NCI-H1436 (cell line): ENCODE data around the gene IL27RA.

Experiments
- DNase-seq: peaks from one replicate; lab custom pipeline; 2025; lab: John Stamatoyannopoulos, UW

The IL27RA gene

DNA sequence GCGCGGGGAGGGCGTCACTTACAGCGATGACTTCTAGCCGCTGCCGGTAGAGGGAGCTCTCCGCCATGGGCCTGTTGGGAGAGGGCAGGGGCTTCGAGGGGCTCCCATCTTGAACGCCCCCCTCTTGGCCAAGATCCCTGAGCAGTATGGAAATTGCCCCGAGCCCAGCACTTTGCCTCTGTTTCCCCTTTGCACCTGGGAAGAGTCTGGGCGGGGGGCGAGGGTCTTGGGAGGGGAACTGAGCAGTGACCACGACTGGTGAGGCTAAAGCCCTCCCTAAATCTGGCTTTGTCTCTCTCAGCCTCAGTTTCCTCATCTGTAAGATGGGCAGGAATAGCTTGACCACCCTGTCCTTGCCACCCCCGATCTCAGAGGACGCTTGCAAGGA lies 27.5 kb downstream of the IL27RA start:
- no peak for DNase-seq

DNA sequence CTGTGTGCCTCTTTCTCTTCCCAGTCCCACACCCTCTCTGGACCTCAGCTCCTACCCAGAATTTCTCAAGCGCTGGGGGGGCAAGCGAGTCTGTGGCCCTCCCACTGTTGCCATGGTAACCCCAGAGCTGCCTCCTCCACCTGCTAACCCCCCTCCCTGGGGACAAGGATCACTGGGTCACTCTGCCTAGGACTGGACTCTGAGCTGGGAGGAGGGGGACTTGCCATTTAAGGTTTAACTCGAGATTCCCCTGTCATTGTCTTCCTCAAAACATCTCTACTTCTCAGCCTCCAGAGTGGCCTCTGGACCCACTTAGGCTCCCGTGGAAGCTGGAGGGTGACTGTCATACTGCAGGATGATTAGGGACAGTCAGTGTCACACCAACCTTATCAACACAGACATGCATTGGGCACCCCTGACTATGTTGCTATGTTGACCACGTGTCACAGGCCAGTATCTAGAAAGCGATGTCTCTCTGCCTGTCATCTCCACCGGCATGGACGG lies 28.1 kb downstream of the IL27RA start:
- DNase-seq = no peak

DNA sequence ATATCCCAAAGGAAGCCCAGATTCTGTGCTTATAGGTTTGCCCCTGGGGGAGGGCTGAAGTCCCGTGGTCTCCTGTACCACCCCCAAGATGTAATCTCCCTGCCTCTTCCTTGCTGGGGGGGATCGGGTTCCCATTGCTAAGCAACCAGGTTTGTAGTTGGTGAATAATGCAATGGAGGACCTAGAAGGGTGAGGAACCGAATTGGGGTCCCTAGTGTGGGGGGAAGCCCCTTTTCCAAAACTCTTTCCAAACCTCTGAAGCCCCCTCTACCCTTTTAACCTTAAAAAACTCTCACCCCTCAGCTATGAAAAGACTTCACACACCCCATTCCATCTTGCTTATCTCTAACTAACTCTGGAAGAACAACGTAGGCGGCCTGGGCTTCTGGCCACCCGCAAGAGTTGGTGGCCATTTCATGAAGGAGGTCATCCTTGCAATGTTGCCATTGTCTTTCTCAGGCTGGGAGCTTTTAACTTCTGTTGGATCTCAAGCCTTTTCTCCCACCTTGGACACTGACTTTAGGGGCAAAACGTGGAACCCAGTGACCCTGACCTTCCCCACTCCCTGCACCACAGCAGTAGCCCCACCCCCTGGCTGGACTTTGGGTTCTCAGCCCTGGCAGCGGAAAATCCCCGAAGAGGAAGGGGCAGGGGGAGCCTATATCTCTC lies 29.7 kb downstream of the IL27RA start:
- DNase-seq = no peak

DNA sequence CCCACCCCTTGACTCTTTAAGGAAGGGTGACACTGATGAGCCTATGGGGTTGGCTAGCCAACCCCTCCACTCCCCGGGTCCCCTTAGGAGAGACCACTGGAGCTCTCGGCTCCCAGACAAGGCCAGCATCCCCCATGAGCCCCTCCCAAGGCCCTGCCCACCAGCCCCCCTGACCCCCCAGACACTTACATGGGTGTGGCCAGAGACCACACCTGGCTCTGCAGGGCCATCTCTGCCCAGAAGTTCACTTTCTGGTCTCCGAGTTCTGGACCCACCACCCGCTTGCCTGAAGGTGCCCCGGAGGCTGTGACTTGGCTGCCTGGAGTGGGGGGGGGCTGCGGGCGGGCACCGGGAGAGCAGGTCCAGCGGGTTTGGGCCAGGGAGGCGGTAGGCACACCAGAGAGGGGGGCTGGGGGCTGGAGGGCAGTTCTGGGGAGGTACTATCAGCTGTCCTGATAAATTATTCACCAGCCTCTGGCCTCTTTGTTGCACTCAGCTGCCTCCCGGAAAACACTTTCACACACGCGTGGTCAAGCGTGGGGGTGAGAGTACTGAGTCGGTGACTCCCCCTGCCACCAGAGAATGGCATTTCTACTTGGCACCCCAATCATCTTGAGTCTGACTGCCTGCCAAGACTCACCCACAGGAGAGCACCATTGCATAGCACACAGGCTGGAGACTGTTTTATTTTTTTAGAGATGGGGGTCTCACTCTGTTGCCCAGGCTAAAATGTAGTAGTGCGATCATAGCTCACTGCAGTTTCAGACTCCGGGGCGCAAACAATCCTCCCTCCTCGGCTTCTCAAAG lies 30.4 kb downstream of the IL27RA start, which contains the start of gene PALM3:
TSS of gene PALM3 (minus strand) at position 326 of the 807 bp plus-strand sequence. CDS start at position 230, 96 bp downstream.
- DNase-seq = no peak

DNA sequence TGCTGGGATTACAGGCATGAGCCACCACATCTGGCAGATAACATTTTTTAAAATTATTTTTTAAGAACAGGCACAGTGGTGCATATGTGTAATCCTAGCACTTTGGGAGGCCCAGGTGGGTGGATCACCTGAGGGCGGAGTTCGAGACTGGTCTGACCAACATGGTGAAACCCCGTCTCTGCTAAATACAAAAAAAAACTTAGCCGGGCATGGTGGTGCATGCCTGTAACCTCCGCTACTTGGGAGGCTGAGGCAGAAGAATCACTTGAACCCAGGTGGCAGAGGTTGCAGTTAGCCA lies 30.9 kb downstream of the IL27RA start:
- no peak for DNase-seq

DNA sequence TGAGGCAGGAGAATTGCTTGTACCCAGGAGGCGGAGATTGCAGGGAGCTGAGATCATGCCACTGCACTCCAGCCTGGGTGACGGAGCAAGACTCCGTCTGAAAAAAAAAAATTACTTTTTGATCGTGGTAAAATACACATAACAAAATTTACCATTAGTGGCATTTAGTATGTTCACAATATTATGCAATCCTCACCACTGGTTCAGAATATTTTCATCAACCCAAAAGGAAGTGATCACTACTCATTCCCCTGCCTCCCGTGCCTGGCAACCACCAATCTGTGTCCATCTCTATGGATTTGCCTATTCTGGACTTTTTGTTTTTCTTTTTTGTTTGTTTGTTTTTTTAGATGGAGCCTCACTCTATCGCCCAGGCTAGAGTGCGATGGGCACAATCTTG lies 31.5 kb downstream of the IL27RA start:
- DNase-seq = no peak

DNA sequence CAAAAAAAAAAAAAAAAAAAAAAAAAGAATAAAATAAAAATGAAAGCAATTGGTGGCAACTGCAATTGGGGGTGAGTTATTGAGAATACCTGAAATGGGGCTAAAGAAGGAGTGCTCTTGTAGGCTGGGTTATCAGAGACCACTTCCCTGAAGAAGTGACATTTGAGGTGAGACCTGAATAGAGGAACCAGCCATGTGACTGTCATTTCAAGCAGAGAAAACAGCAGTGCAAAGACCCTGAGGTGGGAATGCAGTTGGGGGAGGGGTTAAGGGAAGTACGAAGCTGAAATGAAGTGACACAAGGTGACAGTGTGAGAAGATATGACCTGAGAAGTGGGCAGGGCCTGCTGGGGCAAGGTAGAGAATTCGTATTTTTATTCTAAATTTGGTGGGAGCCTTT lies 34.6 kb downstream of the IL27RA start:
- no peak for DNase-seq

DNA sequence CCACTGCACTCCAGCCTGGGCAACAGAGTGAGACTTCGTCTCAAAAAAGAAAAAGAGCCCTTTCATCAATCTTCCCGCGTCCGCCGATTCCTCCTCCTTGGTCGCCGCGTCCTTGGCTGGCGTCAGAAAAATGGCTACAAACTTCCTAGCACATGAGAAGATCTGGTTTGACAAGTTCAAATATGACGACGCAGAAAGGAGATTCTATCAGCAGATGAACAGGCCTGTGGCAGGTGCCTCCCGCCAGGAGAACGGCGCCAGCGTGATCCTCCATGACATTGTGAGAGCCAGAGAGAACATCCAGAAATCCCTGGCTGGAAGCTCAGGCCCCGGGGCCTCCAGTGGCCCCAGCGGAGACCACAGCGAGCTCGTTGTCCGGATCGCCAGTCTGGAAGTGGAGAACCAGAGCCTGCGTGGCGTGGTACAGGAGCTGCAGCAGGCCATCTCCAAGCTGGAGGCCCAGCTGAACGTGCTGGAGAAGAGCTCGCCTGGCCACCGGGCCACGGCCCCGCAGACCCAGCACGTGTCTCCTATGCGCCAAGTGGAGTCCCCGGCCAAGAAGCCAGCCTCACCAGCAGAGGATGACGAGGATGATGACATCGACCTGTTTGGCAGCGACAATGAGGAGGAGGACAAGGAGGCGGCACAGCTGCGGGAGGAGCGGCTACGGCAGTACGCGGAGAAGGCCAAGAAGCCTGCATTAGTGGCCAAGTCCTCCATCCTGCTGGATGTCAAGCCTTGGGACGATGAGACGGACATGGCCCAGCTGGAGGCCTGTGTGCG lies 38.9 kb downstream of the IL27RA start:
- DNase-seq = no peak

DNA sequence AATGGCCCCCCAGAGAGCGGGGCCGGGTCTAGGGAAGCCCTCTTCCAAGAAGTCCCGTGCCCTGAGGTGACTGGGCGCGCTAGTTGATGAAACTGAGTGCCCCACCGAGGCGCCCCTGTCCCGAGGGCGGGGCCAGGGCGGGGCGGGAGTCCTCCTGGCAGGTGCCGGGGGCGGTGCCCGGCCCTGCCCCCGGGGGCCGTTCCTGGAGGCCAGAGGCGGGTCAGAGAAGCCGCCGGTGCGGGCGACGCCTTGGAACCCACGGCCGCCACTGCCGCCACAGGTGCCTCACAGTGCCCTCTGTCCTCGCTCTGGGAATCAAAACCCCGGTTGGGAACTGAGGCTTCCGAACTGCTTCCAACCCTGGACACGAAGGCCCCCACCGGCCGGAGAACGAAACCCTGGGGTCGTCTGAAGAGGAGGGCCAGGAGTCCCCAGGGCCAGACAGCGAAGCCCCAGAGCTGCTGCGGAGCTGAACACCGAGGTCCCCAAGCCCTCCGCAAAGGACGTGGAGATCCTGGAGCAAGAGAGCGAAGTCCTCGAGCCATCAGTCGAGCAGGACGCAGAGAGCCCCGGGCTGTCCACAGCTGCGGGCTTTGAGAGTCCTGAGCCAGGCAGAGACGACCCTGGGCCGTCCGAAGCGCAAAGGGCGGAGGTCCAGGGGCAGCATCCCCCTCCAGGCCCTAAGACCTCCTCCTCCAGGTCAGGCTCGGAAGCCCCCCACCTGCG lies 41.1 kb downstream of the IL27RA start, which contains the start of gene MISP3:
TSS of gene MISP3 (plus strand) at position 252 of the 726 bp plus-strand sequence. CDS start 524 bp downstream, outside the sequence.
- peak; percentile 27 for DNase-seq

DNA sequence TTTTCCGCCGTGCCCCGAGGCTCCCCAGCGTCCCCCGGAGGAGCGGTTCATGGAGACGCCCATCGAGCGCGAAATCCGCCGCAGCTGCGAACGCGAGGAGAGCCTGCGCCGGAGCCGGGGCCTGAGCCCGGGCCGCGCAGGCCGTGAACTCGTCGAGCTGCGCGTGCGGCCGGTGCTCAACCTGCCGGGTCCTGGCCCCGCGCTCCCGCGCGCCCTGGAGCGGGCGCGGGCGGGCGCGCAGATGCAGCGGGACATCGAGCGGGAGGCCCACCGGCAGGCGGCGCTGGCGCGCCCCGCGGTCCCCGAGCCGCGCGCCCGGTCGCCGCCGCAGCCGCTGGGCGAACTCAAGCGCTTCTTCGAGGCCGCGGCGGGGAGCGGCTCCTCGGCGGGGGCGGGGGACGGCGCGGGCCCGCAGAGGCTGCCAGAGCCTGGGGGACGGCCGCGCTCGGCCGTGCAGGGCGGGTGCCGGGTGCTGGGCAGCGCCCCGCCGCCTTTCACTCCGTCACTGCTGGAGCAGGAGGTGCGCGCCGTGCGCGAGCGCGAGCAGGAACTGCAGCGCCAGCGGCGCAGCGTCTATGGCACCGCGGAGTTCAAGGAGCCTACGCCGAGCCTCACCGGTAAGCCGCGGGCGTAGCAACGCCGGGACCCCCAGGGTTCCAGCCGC lies 41.8 kb downstream of the IL27RA start:
- DNase-seq = peak; percentile 70

DNA sequence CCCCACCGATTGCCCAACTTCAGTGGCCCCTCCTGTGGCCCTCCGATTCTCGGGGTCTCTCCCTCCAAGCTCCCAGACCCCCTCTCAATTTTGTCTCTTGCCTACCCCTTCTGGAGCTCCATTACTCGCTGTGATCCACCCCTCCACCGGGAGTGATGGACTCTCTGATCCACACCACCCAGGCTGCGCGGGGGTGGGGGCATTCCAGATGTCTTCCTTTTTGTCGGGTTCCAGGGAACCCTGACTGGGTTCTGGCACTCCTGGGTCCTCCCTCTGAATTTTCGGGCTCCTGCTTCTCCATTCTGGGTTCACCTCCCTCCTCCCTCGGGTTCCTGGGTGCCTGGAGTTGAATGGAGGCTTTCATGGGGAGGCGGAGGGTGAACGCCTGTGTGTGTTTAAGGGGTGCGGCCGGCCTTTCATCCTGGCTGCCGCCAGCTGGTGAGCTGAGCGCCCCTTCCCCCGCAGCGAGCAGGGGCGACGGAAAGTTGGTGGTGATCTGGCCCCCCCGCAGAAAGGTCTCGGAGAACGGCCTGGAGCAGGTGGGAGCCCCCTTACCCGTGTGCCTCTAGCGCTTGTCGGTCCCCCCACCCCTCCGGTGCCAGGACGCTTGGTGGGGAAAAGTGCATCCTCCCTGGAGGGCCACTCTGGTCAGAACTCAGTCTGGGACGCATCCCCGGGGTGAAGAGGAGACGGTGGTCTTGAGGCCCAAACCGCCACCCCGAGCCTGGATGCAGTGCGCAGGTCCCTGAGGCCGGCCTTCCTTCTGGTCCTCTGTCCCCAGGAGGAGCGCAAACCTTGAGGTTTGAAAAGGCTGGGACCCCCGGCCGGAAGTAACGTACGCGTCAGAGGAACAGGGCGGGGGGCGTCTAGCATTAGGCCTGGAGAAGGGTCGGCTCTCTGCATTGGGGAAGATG lies 42.6 kb downstream of the IL27RA start:
- no peak for DNase-seq

DNA sequence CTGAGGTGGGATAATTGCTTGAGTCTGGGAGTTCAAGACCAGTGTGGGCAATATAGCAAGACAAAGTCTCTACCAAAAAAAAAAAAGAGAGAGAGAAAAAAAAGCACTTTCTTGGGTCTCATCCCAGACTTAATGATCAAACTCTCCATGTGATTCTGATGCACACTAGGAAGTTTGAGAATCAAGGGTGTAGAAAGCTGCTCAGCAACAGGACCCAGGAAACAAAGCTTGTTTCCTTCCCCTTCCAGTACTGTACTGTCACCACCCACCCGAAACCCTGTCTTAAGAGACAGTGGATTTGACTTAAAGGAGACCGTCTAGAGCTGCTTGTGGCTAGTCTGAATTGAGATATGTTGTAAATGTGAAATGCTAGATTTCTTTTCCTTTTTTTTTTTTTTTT lies 46.8 kb downstream of the IL27RA start:
- no peak for DNase-seq

DNA sequence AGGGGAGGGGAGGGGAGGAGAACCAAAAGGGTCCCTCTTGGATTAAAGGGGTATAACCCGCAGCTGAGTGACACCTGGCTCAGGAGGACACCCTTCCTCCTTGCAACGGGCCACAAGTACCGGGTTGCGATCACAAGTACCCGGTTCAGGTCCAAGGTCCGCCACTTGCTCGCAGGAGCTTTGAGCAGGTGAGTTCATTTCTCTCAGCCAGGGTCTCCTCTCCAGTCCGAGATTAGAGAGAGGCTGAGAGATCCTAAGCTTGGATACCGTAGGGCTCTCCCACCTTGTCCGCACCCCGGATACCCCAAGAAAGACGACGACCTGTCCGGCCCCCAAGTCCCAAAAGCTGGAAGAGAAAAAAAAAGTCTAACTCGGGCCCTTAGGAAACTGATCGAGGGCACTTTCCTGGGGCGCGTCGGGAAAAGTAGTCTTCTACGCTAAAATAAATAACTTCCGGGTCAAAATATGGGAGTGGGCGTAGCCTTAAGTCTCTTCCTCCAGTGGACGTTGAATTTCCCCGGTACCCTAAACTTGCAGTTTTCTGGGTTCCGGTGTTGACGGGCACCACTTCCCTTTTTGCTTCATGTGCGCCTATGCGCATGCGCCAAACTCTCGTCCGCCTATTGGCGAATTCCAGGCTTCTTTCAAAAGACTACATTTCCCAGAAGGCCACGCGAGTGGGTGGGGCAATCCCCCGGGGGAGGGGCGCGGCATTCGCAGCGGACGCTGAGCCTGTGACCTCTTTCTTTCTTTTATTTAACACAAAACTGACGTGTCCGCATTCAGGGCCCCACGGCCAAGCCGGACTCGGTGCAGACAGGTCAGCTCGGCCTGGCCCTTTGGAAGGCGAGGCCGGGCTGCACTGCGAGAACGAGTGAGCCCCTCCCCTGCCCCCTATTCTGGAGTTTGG lies 49.6 kb downstream of the IL27RA start:
- peak; percentile 98 for DNase-seq

DNA sequence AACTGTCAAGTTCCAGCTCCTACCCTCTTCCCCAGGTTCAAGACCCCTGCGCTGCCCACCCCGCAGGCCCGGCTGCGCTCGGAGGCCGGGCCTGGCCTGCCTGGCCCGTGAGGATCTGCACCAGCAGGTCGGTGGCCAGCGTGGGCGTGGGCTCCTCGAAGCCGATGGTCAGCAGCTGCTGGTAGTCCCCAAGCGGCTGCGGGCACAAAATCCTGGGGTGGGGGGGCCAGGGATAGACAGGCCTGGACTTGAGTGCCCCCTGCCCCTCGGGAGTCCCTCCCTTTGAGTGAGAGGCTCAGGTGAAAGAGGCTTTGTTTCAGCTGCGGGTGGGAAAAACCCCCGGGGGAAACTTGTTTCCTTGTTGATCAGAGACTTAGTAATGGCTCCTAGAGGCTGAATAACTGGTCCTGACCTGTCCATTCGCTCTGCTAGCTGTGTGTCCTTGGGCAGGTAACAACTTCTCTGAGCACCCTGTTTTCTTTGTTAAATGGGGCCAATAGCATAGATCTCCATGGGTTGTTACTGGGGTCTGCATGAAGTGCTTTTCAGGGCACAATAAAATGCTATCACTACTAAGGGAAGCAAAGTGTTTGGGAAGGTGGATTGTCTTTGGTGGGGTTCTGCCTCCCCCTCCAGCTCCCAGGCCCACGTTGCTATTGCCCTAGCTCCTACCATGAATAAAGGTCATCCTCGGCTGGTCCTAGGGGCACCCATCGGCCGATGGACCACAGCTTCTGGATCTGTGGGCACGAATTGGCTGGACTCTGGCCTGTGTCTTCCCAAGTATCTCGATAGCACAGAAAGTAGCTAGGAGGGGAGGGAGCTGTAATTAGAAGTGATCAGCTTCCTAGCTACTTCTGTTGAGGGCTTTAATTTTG lies 50.5 kb downstream of the IL27RA start:
- DNase-seq = no peak

DNA sequence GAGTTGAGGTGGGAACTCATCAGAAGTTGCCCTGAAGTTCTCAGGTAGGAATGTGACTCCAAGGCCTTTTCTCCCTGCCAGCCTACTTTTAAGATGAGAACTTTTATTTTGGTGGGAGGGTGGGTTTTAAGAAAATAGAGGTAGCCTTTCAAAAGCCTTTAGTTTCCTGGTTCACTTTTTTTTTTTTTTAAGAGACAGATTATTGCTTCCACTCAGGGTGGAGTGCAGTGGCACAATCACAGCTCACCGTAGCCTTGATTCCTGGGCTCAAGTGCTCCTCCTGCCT lies 51.1 kb downstream of the IL27RA start:
- DNase-seq = no peak

DNA sequence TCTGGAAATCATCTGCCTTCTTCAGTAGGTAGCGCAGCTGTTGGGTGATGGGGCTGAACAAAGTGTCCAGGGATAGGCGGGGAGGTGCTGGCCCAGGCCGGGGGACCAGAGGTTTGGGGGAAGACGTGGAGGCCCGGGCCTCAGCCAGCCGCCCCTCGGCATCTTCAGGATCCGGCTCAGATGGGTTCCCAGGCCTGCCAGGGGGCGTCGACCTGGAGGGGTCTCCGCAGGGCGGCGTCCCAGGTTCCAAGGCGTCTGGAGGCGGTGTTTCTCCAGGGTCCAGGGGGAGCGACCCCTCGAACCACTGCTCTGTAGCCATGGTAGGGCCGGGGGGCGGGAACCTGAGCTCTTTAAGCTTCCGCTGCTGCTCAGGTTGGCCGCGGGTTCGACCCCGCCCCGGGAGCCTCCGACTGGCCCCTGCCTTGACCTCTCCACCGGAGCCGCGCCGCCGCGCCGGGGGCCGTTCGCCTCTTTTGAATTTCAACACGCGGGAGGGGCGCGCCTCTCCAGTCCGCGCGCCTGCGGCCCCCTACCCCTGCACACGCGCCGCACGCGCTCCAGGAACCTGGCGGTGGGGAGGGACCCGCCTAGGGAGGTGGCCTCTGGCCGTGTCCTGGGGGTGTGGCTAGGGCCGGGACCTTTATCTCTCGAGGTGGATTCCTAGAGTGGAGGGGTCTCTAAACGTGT lies 53.9 kb downstream of the IL27RA start, which contains the start of gene C19orf67:
TSS of gene C19orf67 (minus strand) at position 475 of the 687 bp plus-strand sequence. CDS start at position 319, 156 bp downstream.
- no peak for DNase-seq

DNA sequence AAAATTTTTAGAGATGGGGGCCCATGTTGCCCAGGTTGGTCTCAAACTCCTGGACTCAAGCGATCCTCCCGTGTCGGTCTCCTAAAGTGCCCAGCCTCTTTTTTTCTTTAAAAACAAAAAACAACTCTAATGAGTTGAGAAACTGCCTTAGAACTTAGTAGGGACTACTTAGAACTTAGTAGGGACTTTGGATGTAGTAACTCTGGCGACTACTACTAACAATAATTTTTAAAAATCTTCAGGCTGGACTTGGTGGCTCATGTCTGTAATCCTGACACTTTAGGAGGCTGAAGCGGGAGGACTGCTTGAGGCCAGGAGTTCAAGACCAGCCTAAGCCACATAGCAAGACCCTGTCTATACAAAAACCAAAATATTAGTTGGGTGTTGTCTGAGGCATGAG lies 54.5 kb downstream of the IL27RA start:
- DNase-seq = no peak
